ENCODE data around the gene ARHGAP26.

The ARHGAP26 gene

GRCh38 chr5:143249851-143250250, 479.7 kb downstream of the ARHGAP26 start:
- DNase-seq: no peak

- DNase-seq: no peak
Measured at GRCh38 chr5:143251190-143251589, 481.0 kb downstream of the ARHGAP26 start.

DNA sequence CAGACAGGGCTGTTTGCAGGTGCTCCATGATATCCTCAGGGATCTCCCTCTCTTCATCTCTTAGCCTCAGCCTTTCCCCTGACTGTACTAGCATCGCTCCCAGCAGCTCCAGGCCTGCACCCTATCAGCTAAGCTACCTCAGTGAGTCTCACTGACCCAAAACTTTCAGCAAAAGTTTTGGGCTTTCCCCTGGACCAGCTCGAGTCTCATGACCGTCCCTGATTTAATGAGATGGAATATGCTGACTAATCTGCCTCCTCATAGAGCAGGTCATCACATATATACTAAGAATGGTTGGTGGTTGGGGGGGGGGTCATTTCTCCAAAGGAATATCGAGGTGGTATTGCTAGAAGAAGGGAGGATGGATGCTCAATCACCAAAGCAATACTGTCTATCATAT, 481.8 kb downstream of the ARHGAP26 start:
- no peak for DNase-seq

- DNase-seq: no peak
Measured at GRCh38 chr5:143254819-143255218, 484.6 kb downstream of the ARHGAP26 start.

DNA sequence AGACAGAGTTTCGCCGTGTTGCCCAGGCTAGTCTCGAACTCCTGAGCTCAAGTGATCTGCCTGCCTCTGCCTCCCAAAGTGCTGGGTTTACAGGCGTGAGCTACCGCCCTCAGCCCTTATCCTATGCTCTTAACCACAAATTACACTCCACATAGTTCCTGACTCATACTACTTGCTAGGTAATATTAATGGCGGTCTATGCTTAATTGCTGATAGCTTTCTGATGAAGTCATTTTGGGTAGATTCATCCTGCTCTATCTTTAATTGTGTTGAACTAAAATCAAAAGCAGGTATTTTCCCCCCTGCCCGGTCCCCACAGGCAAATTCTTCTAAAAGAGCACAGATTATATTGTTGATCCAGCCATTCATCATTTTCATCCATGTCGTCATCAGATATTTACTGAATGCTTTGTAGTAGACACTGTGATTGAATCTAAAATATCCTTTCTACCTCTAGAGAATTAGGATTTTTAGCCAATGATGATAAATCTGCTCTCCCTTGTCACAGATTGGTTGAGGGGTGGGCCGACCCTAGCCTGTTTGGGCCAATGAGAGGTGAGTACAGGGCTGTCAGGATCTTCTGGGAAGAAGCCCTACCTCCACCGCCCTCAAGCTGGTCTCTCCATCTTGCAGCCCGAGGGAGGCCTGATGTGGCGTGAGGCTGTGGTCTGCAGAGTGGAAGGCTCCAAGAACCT, 488.5 kb downstream of the ARHGAP26 start:
- no peak for DNase-seq

GRCh38 chr5:143259254-143259605, 489.1 kb downstream of the ARHGAP26 start:
- DNase-seq: no peak

GRCh38 chr5:143261748-143262392, 491.7 kb downstream of the ARHGAP26 start:
- peak in 3 of 4 experiments; percentile 51 to 74 (median 53) for DNase-seq

DNA sequence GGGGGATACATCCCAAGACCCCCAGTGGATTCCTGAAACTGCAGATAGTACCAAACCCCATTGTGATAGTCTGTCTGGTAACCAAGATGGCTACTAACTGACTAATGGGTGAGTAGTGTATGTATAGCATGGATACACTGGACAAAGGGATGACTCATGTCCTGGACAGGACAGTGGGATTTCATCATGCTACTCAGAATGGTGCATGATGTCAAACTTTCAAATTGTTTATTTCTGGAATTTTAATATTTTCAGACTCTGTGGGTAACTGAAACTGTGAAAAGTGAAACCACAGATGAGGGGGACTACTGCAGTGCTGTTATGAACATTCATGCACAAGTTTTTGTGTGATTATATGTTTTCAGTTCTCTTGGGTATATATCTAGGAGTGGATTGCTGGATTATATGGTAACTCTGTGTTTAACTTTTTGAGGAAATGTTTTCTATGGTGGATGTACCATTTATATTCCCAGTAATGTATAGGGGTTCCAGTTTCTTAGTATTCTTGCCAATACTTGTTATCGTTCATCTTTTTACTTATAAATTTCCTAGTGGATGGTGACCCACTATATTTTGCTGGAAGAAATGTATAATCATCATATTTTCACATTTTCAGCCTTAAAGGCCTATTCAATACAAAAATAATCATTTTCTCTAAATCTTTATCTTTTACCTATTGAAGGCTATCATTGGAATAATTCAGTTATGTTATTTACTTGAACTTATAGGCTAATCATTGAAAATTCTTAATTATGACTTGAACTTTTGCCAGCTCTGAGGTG, 492.4 kb downstream of the ARHGAP26 start:
- DNase-seq: peak in 3 of 4 experiments; percentile 9 to 73 (median 49)

GRCh38 chr5:143263272-143263810, 493.2 kb downstream of the ARHGAP26 start:
- DNase-seq: no peak

- DNase-seq: no peak
Measured at GRCh38 chr5:143265995-143266394, 495.8 kb downstream of the ARHGAP26 start.

DNA sequence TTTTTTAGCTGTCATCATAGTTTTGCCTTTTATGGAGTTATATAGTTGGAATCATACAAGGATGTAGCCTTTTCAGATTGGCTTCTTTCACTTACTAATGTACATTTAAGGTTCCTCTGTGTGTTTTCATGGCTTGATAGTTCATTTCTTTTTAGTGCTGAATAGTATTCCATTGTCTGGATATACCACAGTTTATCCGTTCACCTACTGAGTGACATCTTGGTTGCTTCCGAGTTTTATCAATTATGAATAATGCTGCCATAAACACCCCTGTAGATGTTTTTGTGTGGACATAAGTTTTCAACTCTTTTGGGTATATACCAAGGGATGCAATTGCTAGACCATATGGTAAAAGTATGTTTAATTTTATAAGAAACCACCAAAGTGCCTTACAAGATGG, 497.0 kb downstream of the ARHGAP26 start:
- DNase-seq: no peak

DNA sequence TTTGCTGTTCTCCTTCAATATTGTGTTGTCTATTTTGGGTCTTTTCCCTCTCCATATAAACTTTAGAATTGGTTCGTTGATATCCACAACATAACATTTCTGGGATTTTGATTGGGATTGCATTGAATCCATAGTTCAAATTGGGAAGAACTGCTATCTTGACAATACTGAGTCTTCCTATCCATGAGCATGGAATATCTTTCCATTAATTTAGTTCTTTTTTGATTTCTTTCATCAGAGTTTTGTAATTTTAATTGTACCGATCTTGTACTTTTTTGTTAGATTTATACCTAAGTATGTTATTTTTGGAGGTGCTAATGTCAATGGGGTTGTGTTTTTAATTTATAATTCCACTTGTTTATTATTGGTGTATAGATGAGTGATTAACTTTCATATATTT, 498.2 kb downstream of the ARHGAP26 start:
- DNase-seq: no peak

DNA sequence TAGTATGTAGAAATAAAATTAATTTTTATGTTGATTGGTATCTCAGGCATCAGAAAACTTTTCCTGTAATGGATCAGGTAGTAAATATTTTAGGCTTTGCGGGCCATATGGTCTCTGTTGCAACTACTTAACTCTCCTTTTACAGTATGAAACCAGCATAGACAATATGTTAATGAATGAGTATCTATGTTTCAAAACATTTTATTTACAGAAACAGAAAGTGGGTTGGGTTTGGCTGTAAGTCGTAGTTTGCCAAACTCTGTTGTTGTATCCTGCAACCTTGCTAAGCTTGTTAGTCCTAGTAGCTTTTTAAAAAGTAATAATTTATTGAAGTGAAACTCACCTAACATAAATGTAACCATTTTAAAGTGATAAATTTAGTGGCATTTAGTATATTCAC, 501.3 kb downstream of the ARHGAP26 start:
- DNase-seq: no peak

DNA sequence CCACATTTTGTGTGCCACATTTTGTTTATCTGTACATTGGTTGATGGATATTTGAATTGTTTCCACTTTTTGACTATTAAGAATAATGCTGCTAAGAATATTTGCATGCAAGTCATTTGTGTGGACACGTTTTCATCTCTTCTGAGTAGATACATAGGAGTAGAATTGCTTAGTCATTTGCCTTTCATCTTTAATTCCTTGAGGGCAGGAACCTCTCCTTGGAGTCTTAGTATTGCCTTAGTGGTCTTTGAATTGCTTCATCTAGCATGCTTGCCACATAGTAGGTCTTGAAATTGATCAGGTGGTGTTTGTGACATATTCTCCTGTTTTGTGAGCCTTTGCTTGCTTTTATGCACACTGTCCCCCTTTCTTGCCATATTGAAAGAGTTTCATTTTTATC, 504.8 kb downstream of the ARHGAP26 start:
- DNase-seq: no peak

- peak in 2 of 4 experiments; percentile 53 to 59 for DNase-seq
Measured at GRCh38 chr5:143275512-143276363, 505.6 kb downstream of the ARHGAP26 start.

DNA sequence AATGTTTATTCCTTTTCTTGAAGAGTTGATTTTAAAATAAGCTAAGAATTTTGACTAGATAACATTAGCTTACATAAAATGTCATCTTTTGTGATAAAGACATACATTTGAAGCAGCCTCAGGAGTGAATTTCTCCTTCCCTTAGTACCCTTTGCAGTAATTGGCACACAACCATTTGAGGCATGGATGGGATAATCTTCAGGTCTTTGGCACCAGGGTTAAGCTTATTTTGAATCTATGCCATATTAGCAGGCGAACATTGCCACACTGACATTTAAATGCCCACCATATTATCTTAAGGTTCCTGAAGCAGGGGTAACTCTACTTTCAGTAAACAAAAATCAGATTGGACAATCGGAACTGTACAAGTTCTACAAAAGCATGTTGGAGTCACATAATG, 507.4 kb downstream of the ARHGAP26 start:
- DNase-seq: no peak

Data from suppressor macrophage (primary cell).